Adrenal gland (tissue), 12 donors: ENCODE results near the gene DHODH. TPM values are rescaled to one million over a fixed set of nuclear protein-coding genes. Genes with fewer than 3 reads are reported as not detected.

Experiments
- DNase-seq, 7 donors: peaks; one replicate each; pipeline ENCODE4 v3.0.0-alpha.2; 2019 to 2020
- H3K27ac ChIP-seq, 5 donors: fragments of 200-600 bp; sonication (generic) in 4 of 5; 1 replicate in 3 of 5; 2 replicates in 2 of 5; pipeline versions ENCODE4 v1.5.1 to v1.8.0; 2016 to 2020; ENCODE audit warnings: mild to moderate bottlenecking in 1 of 5
- H3K27me3 ChIP-seq: fragments of 200-600 bp; 2 replicates; pipeline ENCODE4 v1.8.0; 2021
- H3K36me3 ChIP-seq, 2 donors: fragments of 200-600 bp; replicated peaks in 1 of 2; 1 replicate in 1 of 2; 2 replicates in 1 of 2; pipeline versions ENCODE4 v1.5.1 to v1.8.0; 2018 to 2022
- H3K4me1 ChIP-seq, 2 donors: fragments of 200-600 bp; replicated peaks in 1 of 2; 1 replicate in 1 of 2; 2 replicates in 1 of 2; pipeline versions ENCODE4 v1.5.1 to v1.8.0; 2018 to 2021
- H3K4me3 ChIP-seq, 4 donors: fragments of 200-600 bp; sonication (generic) in 3 of 4; one replicate each; pipeline ENCODE4 v1.5.1; 2016 to 2018
- H3K9me3 ChIP-seq, 3 donors: fragments of 200-600 bp; sonication (generic) in 1 of 3; replicated peaks in 1 of 3; 1 replicate in 2 of 3; 2 replicates in 1 of 3; pipeline versions ENCODE4 v1.5.1 to v1.8.0; 2016 to 2021
- CTCF ChIP-seq, 6 experiments: fragments of 450-650 bp in 4 of 6; fragments of 200-600 bp in 2 of 6; sonication (generic) in 1 of 6; IDR thresholded peaks; 1 replicate in 5 of 6; 2 replicates in 1 of 6; pipeline versions ENCODE4 v1.5.1 to v1.8.0; 2016 to 2021; ENCODE audit warnings: antibody characterized with exemption in 6 of 6, mild to moderate bottlenecking in 2 of 6, moderate library complexity in 1 of 6
- POLR2A ChIP-seq, 2 donors: fragments of 450-650 bp; IDR thresholded peaks; one replicate each; pipeline ENCODE4 v1.6.1; 2017; ENCODE audit warnings: antibody characterized with exemption in 2 of 2, mild to moderate bottlenecking in 2 of 2, moderate library complexity in 1 of 2
- WGBS, 4 donors: extraction: QIAGEN DNeasy Blood & Tissue Kit in 2 of 4; methylation state at CpG; one replicate each; pipeline versions ENCODE4 v1.1.5 to v1.1.7; 2013 to 2017; 5-methylcytosine and 5-hydroxymethylcytosine counted together
- intact Hi-C, 2 donors: fragments of 100-400 bp; cut with DNase I; formaldehyde crosslinking; loops; one replicate each; pipeline versions ENCODE4 v1.14.1 to v1.15.0; 2022 to 2023
- polyA plus RNA-seq, 3 donors: library from polyadenylated mRNA; stranded (reverse); fragments of 200-250 nt in 2 of 3; fragments of 350-450 nt in 1 of 3; fragmentation: Illumina TruSeq in 1 of 3; extraction: RNeasy Lipid Tissue Mini Kit (QIAGEN cat#74804) in 1 of 3; gene quantifications; one replicate each; pipeline ENCODE4 v1.2.3, GENCODE V29; 2013 to 2014
- total RNA-seq, 9 donors: library from RNA; depleted of rRNA in 4 of 9; stranded (reverse); fragments of >200 nt in 4 of 9; fragments of 120-200 nt in 1 of 9; fragmentation: NEBNext Ultra II Directional in 1 of 9; extraction: Animal tissue kit (Norgen Biotek cat#: 25700) in 1 of 9; gene quantifications; one replicate each; pipeline versions ENCODE4 v1.1.0 to v1.2.4, GENCODE V29; 2013 to 2023
- donor health status: healthy with polysubstance abuse.
- donor health status: Bipolar disorder and iron deficiency.
- donor health status: DM: yes; HTN: yes; CAD: no.
- donor health status: DM: no; HTN: no; CAD: no.
- donor health status: DM: no; HTN: no; CAD: no.
- donor health status: DM: yes; HTN: yes; CAD: no.

Gene DHODH
- total and polyA plus RNA-seq, 12 donors, result 1.9 to 11.3 (median 7.9) TPM

GRCh38 chr16:72014675-72015074, 6.1 kb downstream of the DHODH start:
- Histone ChIP-seq H3K27me3 (no peaks in the 10 kb centered on the region), H3K36me3 (no peaks in the 10 kb centered on the region), H3K27ac (peak overlapping the region in 1 of 5 donors; percentile 27), H3K4me3 (no peak overlapping the region), H3K9me3 (no peaks in the 10 kb centered on the region), H3K4me1 (no peaks in the 10 kb centered on the region)
- 88 to 91% (median 89%) methylated on average over 8 of the region's 8 CpGs for WGBS, 4 donors
- DNase-seq, result no peak
- intact Hi-C loops, result loop anchor here in 1 of 2 donors (5.0 kb wide), 1 partner anchor 78 kb away; the partner anchor contains the start of genes DHX38 and TXNL4B
- no peak for TF ChIP-seq POLR2A (IDR thresholded peaks at IDR 0.05)
- no peak for TF ChIP-seq CTCF (IDR thresholded peaks at IDR 0.05)

DNA sequence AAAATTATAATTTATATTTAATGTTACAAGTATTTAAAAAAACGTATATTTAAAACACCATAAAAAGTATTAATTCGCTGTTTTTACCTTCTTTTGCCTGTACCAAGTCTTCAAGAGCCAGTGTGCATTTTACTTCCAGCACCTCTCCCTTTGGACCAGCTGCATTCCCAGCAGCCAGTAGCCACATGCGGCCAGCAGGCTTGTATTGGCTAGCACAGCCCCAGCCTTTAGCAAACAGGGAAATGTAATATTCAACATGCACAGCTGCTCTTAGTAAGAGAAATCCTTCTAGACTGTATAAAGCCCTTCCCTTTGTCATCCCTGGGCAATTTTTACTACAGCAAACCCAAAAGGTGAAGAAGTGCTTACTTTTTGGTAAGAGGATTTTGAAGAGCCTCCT, 6.6 kb downstream of the DHODH start:
- no peak for DNase-seq
- 89 to 92% (median 91%) methylated on average over 3 of the region's 3 CpGs for WGBS, 4 donors

GRCh38 chr16:72018470-72018869, 9.9 kb downstream of the DHODH start:
- TF ChIP-seq CTCF (IDR thresholded peaks at IDR 0.05) (no peak), POLR2A (IDR thresholded peaks at IDR 0.05) (no peak)
- intact Hi-C loops, result no loop called here
- 88 to 93% (median 90%) methylated on average over 9 of the region's 9 CpGs for WGBS, 4 donors

More for the DNA sequence above, 6.6 kb downstream of the DHODH start:
- TF ChIP-seq POLR2A (IDR thresholded peaks at IDR 0.05), result no peak
- TF ChIP-seq CTCF (IDR thresholded peaks at IDR 0.05), result no peak
- Histone ChIP-seq H3K27ac (no peak overlapping the region), H3K4me3 (no peak overlapping the region), H3K4me1 (no peaks in the 10 kb centered on the region), H3K9me3 (no peaks in the 10 kb centered on the region), H3K27me3 (no peaks in the 10 kb centered on the region), H3K36me3 (no peaks in the 10 kb centered on the region)
- intact Hi-C loops, result no loop called here

GRCh38 chr16:72021043-72021442, 12.5 kb downstream of the DHODH start:
- intact Hi-C loops, result no loop called here
- Histone ChIP-seq H3K4me1 (no peaks in the 10 kb centered on the region), H3K27ac (no peak overlapping the region), H3K36me3 (peaks cover 0 to 47% of the 10 kb centered on the region in 2 donors), H3K4me3 (no peak overlapping the region), H3K9me3 (no peaks in the 10 kb centered on the region), H3K27me3 (no peaks in the 10 kb centered on the region)
- no peak for DNase-seq
- TF ChIP-seq POLR2A (IDR thresholded peaks at IDR 0.05), result no peak
- TF ChIP-seq CTCF (IDR thresholded peaks at IDR 0.05), result no peak
- 78 to 90% (median 90%) methylated on average over 3 to 15 of the region's 15 CpGs for WGBS, 4 donors

More at GRCh38 chr16:72018470-72018869, 9.9 kb downstream of the DHODH start:
- Histone ChIP-seq H3K27ac (no peak overlapping the region), H3K9me3 (no peaks in the 10 kb centered on the region), H3K4me1 (no peaks in the 10 kb centered on the region), H3K27me3 (no peaks in the 10 kb centered on the region), H3K4me3 (no peak overlapping the region), H3K36me3 (peaks cover 0 to 21% of the 10 kb centered on the region in 2 donors)
- DNase-seq, result no peak
